Activated CD4-positive, alpha-beta T cell treated with anti-CD3 and anti-CD28 coated beads, Interleukin-2, amount 10 ng/mL, durations not matched to agents 7 days and 5 days (primary cell): ENCODE data around the gene ADIRF. TPM values are rescaled to one million over a fixed set of nuclear protein-coding genes. Genes with fewer than 3 reads are reported as not detected.
"Not testable (repeated sequence)": the region's sequence is repeated elsewhere in the genome, so short reads cannot be mapped to it uniquely, and the experiment has no call there.

Experiments used
- CTCF ChIA-PET: fragments of 350-600 bp; sonication (Branson Sonifier 250); formaldehyde crosslinking; loops from one replicate; lab custom pipeline; 2021; ENCODE audit warnings: antibody characterized with exemption; lab: Charles Lee
- POLR2A ChIA-PET: fragments of 350-600 bp; sonication (Branson Sonifier 250); formaldehyde crosslinking; loops from one replicate; lab custom pipeline; 2021; ENCODE audit warnings: antibody characterized with exemption; lab: Charles Lee
- DNase-seq: peaks from one replicate; pipeline ENCODE4 v3.0.0-alpha.2; 2020
- H3K27ac Mint-ChIP-seq: one replicate; pipeline ENCODE4 v1.8.0; 2021; ENCODE audit warnings: mild to moderate bottlenecking, moderate library complexity, mixed read lengths
- H3K27me3 Mint-ChIP-seq: one replicate; pipeline ENCODE4 v1.8.0; 2021; ENCODE audit warnings: mixed read lengths
- H3K36me3 Mint-ChIP-seq: one replicate; pipeline ENCODE4 v1.8.0; 2021; ENCODE audit warnings: low read depth, mixed read lengths
- H3K4me1 Mint-ChIP-seq: one replicate; pipeline ENCODE4 v1.8.0; 2021; ENCODE audit warnings: mixed read lengths
- H3K4me3 Mint-ChIP-seq: one replicate; pipeline ENCODE4 v1.8.0; 2021; ENCODE audit warnings: mild to moderate bottlenecking, moderate library complexity, mixed read lengths
- H3K9me3 Mint-ChIP-seq: one replicate; pipeline ENCODE4 v1.8.0; 2021; ENCODE audit warnings: mixed read lengths
- total RNA-seq, 2 experiments: library from RNA; stranded (reverse); gene quantifications; one replicate each; pipeline ENCODE4 v1.2.3, GENCODE V29; 2021

Gene ADIRF
- total RNA-seq, 2 experiments from 2014 or later, result not detected

DNA sequence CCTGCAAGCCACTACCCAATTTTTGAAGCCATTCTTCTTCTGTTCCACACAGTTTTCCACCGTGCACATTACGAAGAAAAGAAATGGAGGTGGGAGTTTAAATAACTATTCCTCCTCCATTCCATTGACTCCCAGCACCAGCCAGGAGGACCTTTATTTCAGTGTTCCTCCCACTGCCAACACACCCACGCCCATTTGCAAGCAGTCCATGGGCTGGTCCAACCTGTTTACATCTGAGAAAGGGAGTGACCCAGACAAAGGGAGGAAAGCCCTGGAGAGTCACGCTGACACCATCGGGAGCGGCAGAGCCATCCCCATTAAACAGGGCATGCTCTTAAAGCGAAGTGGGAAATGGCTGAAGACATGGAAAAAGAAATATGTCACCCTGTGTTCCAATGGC, 40.0 kb downstream of the ADIRF start:
- H3K36me3 Mint-ChIP-seq, H3K9me3 Mint-ChIP-seq, H3K27ac Mint-ChIP-seq, H3K27me3 Mint-ChIP-seq, DNase-seq, H3K4me3 Mint-ChIP-seq, CTCF ChIA-PET, H3K4me1 Mint-ChIP-seq, POLR2A ChIA-PET: not testable (repeated sequence)

DNA sequence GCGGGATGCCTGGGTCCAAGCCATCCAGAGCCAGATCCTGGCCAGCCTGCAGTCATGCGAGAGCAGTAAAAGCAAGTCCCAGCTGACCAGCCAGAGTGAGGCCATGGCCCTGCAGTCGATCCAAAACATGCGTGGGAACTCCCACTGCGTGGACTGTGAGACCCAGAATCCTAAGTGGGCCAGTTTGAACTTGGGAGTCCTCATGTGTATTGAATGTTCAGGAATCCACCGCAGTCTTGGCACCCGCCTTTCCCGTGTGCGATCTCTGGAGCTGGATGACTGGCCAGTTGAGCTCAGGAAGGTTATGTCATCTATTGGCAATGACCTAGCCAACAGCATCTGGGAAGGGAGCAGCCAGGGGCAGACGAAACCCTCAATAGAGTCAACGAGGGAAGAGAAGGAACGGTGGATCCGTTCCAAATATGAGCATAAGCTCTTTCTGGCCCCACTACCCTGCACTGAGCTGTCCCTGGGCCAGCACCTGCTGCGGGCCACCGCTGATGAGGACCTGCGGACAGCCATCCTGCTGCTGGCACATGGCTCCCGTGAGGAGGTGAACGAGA, 40.9 kb downstream of the ADIRF start:
- H3K4me3 Mint-ChIP-seq, H3K27me3 Mint-ChIP-seq, H3K4me1 Mint-ChIP-seq, DNase-seq, CTCF ChIA-PET, H3K27ac Mint-ChIP-seq, H3K36me3 Mint-ChIP-seq, POLR2A ChIA-PET, H3K9me3 Mint-ChIP-seq: not testable (repeated sequence)

DNA sequence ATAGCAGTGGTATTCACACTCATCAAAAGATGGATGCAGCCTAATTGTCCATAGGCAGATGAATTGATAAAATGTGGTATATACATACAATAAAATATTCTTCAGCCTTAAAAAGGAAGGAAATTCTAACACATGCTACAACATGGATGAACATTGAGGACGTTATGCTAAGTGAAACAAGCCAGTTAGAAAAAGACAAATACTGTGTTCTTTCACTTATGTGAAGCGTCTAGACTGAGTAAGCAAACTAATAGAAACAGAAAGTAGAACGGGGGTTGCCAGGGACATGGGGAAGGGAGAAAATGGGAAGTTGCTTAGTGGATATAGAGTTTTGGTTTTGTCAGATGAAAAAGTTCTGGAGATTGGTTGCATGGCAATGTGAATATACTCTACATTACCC, 45.2 kb downstream of the ADIRF start:
- H3K4me1 Mint-ChIP-seq, CTCF ChIA-PET, POLR2A ChIA-PET, H3K36me3 Mint-ChIP-seq, H3K4me3 Mint-ChIP-seq, H3K27ac Mint-ChIP-seq, H3K27me3 Mint-ChIP-seq, DNase-seq, H3K9me3 Mint-ChIP-seq: not testable (repeated sequence)

DNA sequence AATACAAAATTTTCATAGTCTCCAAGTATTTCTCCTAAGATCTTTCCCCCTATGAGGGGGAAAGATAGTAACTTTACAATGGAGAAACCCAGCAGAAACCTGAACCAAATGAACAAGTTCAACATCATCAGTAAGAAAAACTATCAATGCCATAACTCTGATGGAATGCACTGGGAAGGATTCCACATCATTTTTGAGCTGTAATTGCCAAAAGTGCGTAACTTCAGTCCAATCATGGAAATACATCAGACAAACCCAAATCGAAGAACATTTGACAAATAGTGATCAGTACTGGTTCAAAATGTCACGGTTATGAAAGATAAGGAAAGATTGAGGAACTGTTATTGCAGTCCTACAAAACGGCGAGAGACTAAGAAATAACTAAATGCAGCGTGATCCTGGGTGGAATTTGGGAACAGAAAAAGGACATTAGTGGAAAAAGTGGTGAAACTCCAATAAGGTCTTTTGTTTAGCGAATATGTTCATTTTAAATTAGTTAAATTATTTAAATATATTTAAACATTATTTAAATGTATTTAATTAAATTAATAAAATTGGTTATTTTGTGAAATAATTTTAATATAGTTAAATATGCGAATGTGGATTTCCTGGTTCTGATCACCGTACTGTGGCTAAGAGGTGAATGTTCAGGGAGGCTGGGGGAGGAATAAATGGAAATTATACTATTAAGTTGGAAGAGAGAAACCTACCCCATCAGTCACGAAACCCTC, 46.9 kb downstream of the ADIRF start:
- H3K9me3 Mint-ChIP-seq, H3K36me3 Mint-ChIP-seq, POLR2A ChIA-PET, CTCF ChIA-PET, H3K27me3 Mint-ChIP-seq, DNase-seq, H3K4me1 Mint-ChIP-seq, H3K27ac Mint-ChIP-seq, H3K4me3 Mint-ChIP-seq: not testable (repeated sequence)

DNA sequence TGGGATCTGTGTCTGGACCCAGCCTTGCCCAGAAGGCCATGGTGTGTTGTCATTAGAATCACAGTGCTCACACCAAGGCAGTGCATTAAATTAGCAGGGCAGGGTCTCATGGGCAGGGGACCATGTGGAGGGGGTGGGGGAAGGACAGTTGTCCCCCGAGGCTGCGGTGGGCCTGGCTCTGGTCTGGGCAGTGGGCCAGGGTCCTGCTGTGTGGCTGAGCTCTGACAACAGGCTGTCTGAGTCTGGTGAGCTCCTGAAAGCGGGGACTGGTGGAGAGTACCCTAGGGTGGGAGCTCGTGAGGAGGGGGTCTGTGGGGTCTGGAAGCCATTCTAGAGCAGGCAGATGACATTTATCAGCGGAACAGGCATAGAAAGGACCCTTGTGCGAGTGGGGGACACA, 49.8 kb downstream of the ADIRF start:
- H3K36me3 Mint-ChIP-seq, H3K4me3 Mint-ChIP-seq, H3K27me3 Mint-ChIP-seq, DNase-seq, H3K9me3 Mint-ChIP-seq, H3K4me1 Mint-ChIP-seq, CTCF ChIA-PET, POLR2A ChIA-PET, H3K27ac Mint-ChIP-seq: not testable (repeated sequence)

DNA sequence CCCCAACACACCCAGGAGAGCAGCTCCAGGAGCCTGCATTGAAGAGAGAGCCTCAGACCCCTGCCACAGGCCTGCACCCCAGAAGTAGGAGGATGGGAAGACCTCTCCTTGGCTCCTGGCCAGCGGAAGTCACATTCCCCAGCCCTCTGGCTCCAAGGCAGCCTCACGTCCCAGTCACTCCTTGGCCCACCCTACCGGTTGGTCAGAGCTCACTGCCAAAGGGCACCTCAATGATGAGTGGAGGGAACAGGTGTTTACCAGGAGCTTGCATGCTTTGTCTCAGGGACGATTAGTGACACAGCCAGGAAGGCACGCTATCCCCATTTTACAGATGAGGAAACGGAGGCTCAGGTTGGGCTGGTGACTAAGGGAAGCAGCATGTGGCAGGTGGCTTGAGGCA, 50.8 kb downstream of the ADIRF start:
- H3K4me3 Mint-ChIP-seq, DNase-seq, H3K27me3 Mint-ChIP-seq, H3K27ac Mint-ChIP-seq, H3K36me3 Mint-ChIP-seq, CTCF ChIA-PET, H3K9me3 Mint-ChIP-seq, H3K4me1 Mint-ChIP-seq, POLR2A ChIA-PET: not testable (repeated sequence)

DNA sequence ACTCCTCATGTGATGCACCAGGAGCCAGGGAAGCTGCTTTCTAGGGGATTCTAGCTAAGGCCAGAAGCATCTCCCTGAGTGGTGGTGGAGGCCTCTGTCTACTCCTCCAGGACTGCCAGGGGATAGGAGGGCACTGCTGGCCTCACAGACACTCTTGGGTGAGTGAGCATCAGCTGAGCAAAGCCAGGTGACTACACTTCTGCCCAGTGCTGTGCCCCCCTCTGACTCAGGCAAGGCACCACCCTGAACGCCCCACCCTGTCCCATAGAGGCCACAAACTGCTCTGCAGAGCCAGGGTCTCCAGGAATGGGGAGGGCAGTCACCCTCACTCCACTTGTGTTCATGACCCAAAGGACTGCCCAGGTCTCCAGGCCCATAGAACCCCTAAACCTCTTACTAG, 51.2 kb downstream of the ADIRF start:
- POLR2A ChIA-PET, CTCF ChIA-PET, H3K27ac Mint-ChIP-seq, H3K4me1 Mint-ChIP-seq, H3K4me3 Mint-ChIP-seq, H3K27me3 Mint-ChIP-seq, H3K36me3 Mint-ChIP-seq, H3K9me3 Mint-ChIP-seq, DNase-seq: not testable (repeated sequence)

DNA sequence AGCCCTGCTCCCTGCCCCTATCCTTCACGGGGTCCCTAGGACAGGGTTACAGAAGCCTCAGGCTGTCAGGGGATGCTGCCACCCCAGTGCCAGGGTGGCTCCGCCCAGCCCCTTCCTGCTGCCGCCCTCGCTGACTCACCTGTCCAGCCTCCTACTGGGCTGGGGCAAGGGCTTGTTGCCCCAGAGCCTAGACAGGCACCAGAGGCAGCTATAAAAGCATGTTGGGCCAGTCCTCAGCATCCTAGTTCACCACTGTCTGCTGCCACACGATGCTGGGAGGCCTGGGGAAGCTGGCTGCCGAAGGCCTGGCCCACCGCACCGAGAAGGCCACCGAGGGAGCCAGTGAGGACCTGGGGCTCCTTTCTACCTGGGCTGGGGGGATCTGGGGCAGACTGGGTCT, 51.8 kb downstream of the ADIRF start, which contains the start of gene FAM25A:
FAM25A (plus strand) TSS at position 239 of the 400 bp plus-strand sequence; CDS start at position 270, 31 bp downstream.
- H3K27ac Mint-ChIP-seq, result not testable (repeated sequence)

More for the DNA sequence above, 51.8 kb downstream of the ADIRF start, which contains the start of gene FAM25A:
- POLR2A ChIA-PET, DNase-seq, H3K9me3 Mint-ChIP-seq, H3K36me3 Mint-ChIP-seq, H3K4me3 Mint-ChIP-seq, CTCF ChIA-PET, H3K27me3 Mint-ChIP-seq, H3K4me1 Mint-ChIP-seq: not testable (repeated sequence)

Other genes with a start within 250 kb of the ADIRF start
- 10 to 100 TPM in 1 of 2 experiments, 1 to 10 TPM in 1; 8.9 to 11.7 TPM for gene BMPR1A, start 211.9 kb upstream of the ADIRF start, total RNA-seq
- gene MMRN2, start 10.9 kb upstream of the ADIRF start, total RNA-seq, result not detected
- gene SNCG, start 9.9 kb upstream of the ADIRF start, total RNA-seq, result not detected
- not detected for gene FAM25A, start 51.8 kb downstream of the ADIRF start, total RNA-seq
- 100 to 1,000 TPM in 1 of 2 experiments, 10 to 100 TPM in 1; 99.5 to 100 TPM for gene GLUD1, start 126.4 kb downstream of the ADIRF start, total RNA-seq
- gene SHLD2, start 126.7 kb downstream of the ADIRF start, total RNA-seq, result 10 to 100 TPM; 34.8 to 38.9 TPM